Measurements from ENCODE around the gene PNMT. TPM values are rescaled to one million over a fixed set of nuclear protein-coding genes. Genes with fewer than 3 reads are reported as not detected.

Gene PNMT
- polyA plus RNA-seq, 1 of the 3 experiments (the other 2 are of a cell fraction), result 0.07 TPM

- Histone ChIP-seq H4K20me1 (ENCODE audit: insufficient read depth) (no peaks in the 10 kb centered on the region), H3K4me2 (peak overlapping the region; percentile 86), H3K79me2 (ENCODE audit: insufficient read depth) (no peaks in the 10 kb centered on the region), H3F3A (replicated peaks; ENCODE audit: insufficient read depth) (peaks cover 15% of the 10 kb centered on the region), H2AFZ (ENCODE audit: low read depth) (peak overlapping the region; percentile 99), H3K4me1 (ENCODE audit: control insufficient read depth in 1 of 2, insufficient read depth in 2 of 2, low read depth in 1 of 2, low read length in 1 of 2) (peaks cover 0 to 13% of the 10 kb centered on the region in 2 experiments; a peak in 2 of 4 replicates), H3K27ac (ENCODE audit: low read depth in 2 of 2, low read length in 1 of 2) (peak overlapping the region; percentile 84 to 98; a peak in 3 of 4 replicates), H3K27me3 (ENCODE audit: insufficient read depth) (no peaks in the 10 kb centered on the region), H3K36me3 (replicated peaks in 1 of 2; ENCODE audit: control insufficient read depth in 1 of 2, insufficient read depth in 2 of 2, low read length in 1 of 2) (no peaks in the 10 kb centered on the region), H3K9me2 (no peaks in the 10 kb centered on the region), H3K4me3 (ENCODE audit: low read depth in 2 of 2, low read length in 1 of 2) (peak overlapping the region; percentile 61 to 78), H3K9me3 (no peaks in the 10 kb centered on the region), H3K9ac (no peak overlapping the region; the same call in 1 of the 2 replicates)
- POLR2A ChIA-PET, result interaction anchor here (1.5 kb wide), 1 partner anchor 8 kb away, joined by 4 read pairs; no protein-coding TSS in a partner anchor
- no peak for TF ChIP-seq YY1 (IDR thresholded peaks at IDR 0.05; ENCODE audit: low read depth)
- no peak for TF ChIP-seq EZH2phosphoT487 (IDR thresholded peaks at IDR 0.05; ENCODE audit: borderline replicate concordance, low read depth)
- TF ChIP-seq, protein P1, sequence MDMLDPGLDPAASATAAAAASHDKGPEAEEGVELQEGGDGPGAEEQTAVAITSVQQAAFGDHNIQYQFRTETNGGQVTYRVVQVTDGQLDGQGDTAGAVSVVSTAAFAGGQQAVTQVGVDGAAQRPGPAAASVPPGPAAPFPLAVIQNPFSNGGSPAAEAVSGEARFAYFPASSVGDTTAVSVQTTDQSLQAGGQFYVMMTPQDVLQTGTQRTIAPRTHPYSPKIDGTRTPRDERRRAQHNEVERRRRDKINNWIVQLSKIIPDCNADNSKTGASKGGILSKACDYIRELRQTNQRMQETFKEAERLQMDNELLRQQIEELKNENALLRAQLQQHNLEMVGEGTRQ (IDR thresholded peaks at IDR 0.05; ENCODE audit: borderline replicate concordance, low read depth, low read length), result no peak
- TF ChIP-seq RAD21 (IDR thresholded peaks at IDR 0.05; ENCODE audit: low read length), result no peak
- no peak for TF ChIP-seq CHD2 (IDR thresholded peaks at IDR 0.05; ENCODE audit: low read length, partially characterized antibody)
- no peak for TF ChIP-seq POLR2AphosphoS5 (IDR thresholded peaks at IDR 0.05; ENCODE audit: low read depth, low read length)
- TF ChIP-seq, protein P2, sequence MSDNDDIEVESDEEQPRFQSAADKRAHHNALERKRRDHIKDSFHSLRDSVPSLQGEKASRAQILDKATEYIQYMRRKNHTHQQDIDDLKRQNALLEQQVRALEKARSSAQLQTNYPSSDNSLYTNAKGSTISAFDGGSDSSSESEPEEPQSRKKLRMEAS (IDR thresholded peaks at IDR 0.05; ENCODE audit: low read depth), result no peak
- TF ChIP-seq TCF12 (IDR thresholded peaks at IDR 0.05), result no peak
- WGBS (ENCODE audit: low lambda C conversion rate), result 30% methylated on average over 6 of the region's 6 CpGs
- CTCF ChIA-PET, result interaction anchor here (0.7 to 2.2 kb wide), 5 partner anchors 33 to 68 kb away, joined by 3 to 10 read pairs (median 5); no protein-coding TSS in a partner anchor
- no peak for DNase-seq
Observed at GRCh38 chr17:39687101-39687545, 18.9 kb downstream of the PNMT start.

- H3K9ac ChIP-seq, result peak within 1 kb of the TSS; percentile 49; the same call in 1 of the 2 replicates
- ChIA-PET POLR2A (interaction anchor here (0.6 to 1.5 kb wide), 10 partner anchors 8 to 1966 kb away, joined by 3 to 7 read pairs (median 3); partner anchors contain the start of genes ERBB2 and PNMT), CTCF (interaction anchor here (0.8 to 2.2 kb wide), 9 partner anchors 9 to 67 kb away, joined by 3 to 10 read pairs (median 5); no protein-coding TSS in a partner anchor)
- peak within 1 kb of the TSS; percentile 61 to 78 for H3K4me3 ChIP-seq (ENCODE audit: low read depth in 2 of 2, low read length in 1 of 2)
- H3F3A ChIP-seq (replicated peaks; ENCODE audit: insufficient read depth), result peaks cover 15% of the 10 kb centered on the region
- DNase-seq, result peak; percentile 96
- 7% methylated on average over 24 of the region's 45 CpGs for WGBS (ENCODE audit: low lambda C conversion rate)
- peak within 1 kb of the TSS; percentile 99 for H2AFZ ChIP-seq (ENCODE audit: low read depth)
- H3K27ac ChIP-seq (ENCODE audit: low read depth in 2 of 2, low read length in 1 of 2), result peak within 1 kb of the TSS; percentile 84 to 98
- H4K20me1 ChIP-seq (ENCODE audit: insufficient read depth), result no peaks in the 10 kb centered on the region
- no peaks in the 10 kb centered on the region for H3K36me3 ChIP-seq (replicated peaks in 1 of 2; ENCODE audit: control insufficient read depth in 1 of 2, insufficient read depth in 2 of 2, low read length in 1 of 2)
- peak within 1 kb of the TSS; percentile 86 for H3K4me2 ChIP-seq
- no peaks in the 10 kb centered on the region for H3K27me3 ChIP-seq (ENCODE audit: insufficient read depth)
- no peaks in the 10 kb centered on the region for H3K79me2 ChIP-seq (ENCODE audit: insufficient read depth)
- no peaks in the 10 kb centered on the region for H3K9me2 ChIP-seq
- no peaks in the 10 kb centered on the region for H3K9me3 ChIP-seq
- H3K4me1 ChIP-seq (ENCODE audit: control insufficient read depth in 1 of 2, insufficient read depth in 2 of 2, low read depth in 1 of 2, low read length in 1 of 2), result peaks cover 0 to 13% of the 10 kb centered on the region in 2 experiments; a peak in 2 of 4 replicates
- TF ChIP-seq RXRA (IDR thresholded peaks at IDR 0.05; ENCODE audit: borderline replicate concordance, low read depth) (no peak), EP300 (IDR thresholded peaks at IDR 0.05; ENCODE audit: borderline replicate concordance in 1 of 2, low read depth in 1 of 2, low read length in 1 of 2) (no peak), CTCF (IDR thresholded peaks at IDR 0.05) (peak; percentile 16; the same call in 1 of the 2 replicates), GABPA (IDR thresholded peaks at IDR 0.05; ENCODE audit: low read depth) (peak; percentile 97), FOSL2 (IDR thresholded peaks at IDR 0.05; ENCODE audit: borderline replicate concordance, low read depth) (no peak), PBX3 (IDR thresholded peaks at IDR 0.05) (no peak), RCOR1 (IDR thresholded peaks at IDR 0.05; ENCODE audit: low read length) (no peak), NRF1 (IDR thresholded peaks at IDR 0.05; ENCODE audit: low read depth, low read length) (peak; percentile 35), MXI1 (IDR thresholded peaks at IDR 0.05; ENCODE audit: low read depth, low read length) (peak; percentile 42; the same call in 1 of the 2 replicates), POLR2AphosphoS5 (IDR thresholded peaks at IDR 0.05; ENCODE audit: low read depth, low read length) (peak; percentile 72), ZBTB33 (IDR thresholded peaks at IDR 0.05; ENCODE audit: borderline replicate concordance, low read depth) (no peak), GATA2 (CRISPR knock-in tag; IDR thresholded peaks at IDR 0.05) (no peak), RAD21 (IDR thresholded peaks at IDR 0.05; ENCODE audit: low read length) (no peak)
Observed at GRCh38 chr17:39687546-39688474, 19.6 kb downstream of the PNMT start, which contains the start of gene PGAP3. PGAP3 (minus strand) TSS chr17:39688057; CDS start chr17:39688014, 43 bp downstream.
